GM21717 (cell line): ENCODE data around the gene DPF1.
"Not testable (repeated sequence)": the region's sequence is repeated elsewhere in the genome, so short reads cannot be mapped to it uniquely, and the experiment has no call there.

Experiments
- ATAC-seq: cut with Tn5 transposase; IDR thresholded peaks from one replicate; pipeline ENCODE4 v1.9.1; 2021; ENCODE audit warnings: mild to moderate bottlenecking, moderate library complexity; ENCODE audit not compliant: unreplicated experiment

Gene DPF1

GRCh38 chr19:38224014-38224862, at the start of gene DPF1:
Gene DPF1, minus strand, starts transcription at chr19:38224222. Its CDS starts 80 bp downstream, at chr19:38224142.
- ATAC-seq, result no peak

DNA sequence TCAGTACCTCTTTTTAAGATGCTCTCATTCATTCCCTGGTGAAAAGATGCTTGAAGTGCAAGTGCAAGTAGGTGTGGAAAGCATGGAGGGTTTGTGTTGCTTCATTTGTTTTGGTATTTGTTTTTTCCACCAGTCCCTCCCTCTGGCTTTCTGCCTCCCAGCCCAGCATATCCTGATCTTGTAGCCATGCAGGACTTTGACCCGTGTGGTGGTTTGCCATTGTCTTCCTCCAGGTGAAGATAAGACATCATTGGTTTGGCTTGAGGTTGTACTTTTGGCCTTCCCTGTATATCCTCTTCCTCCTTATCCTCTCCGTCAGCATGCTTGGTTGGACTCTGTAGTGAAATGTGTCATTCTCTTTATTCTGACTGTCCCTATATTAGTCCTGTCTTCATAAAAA, 49.5 kb upstream of the DPF1 start:
- no peak for ATAC-seq

DNA sequence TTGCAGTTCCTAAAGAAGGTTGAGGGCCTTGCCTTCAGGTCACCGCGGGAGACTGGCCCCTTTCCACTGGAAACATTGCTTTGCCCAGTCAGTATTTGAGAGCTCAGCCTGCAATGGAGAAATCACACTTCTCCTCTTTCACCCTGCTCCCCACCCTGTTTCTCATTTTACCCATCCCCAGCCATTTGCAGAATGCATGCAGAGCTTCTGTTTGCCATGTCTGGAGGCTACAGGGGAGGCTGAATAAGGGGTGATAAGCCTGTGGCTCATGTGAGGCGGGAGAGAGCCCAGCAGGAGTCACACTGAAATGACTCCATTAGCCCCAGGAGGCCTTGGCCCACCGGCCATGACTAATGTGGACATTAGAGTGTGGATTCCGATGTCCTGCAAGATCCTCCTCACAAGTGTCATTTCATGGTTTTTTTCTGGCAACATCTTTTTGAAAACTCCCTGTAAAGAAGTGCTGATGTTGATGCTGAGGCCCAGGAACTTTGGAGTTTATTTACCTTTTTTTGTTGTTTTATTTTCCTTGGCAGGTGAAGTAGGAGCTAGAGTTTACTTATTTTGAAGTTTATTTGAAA, 46.7 kb upstream of the DPF1 start:
- no peak for ATAC-seq

DNA sequence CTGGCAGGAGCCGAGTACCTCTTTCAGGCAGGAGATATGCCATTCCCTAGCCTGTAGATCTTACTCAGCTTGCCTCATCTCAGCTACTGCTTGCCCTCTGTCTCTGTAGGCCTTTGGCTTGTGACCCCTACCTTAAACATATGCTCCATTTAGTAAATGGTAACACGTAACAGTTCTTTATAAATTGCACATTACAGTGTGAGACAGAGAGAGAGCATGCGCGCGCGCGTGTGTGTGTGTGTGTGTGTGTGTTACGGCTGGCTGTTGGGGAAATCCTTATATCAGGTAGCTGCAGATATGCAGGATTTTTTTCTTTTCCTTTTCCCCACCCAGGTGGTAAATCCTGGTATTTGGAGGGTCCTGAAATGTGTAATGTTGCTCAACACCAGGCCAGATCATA, 44.5 kb upstream of the DPF1 start:
- no peak for ATAC-seq

DNA sequence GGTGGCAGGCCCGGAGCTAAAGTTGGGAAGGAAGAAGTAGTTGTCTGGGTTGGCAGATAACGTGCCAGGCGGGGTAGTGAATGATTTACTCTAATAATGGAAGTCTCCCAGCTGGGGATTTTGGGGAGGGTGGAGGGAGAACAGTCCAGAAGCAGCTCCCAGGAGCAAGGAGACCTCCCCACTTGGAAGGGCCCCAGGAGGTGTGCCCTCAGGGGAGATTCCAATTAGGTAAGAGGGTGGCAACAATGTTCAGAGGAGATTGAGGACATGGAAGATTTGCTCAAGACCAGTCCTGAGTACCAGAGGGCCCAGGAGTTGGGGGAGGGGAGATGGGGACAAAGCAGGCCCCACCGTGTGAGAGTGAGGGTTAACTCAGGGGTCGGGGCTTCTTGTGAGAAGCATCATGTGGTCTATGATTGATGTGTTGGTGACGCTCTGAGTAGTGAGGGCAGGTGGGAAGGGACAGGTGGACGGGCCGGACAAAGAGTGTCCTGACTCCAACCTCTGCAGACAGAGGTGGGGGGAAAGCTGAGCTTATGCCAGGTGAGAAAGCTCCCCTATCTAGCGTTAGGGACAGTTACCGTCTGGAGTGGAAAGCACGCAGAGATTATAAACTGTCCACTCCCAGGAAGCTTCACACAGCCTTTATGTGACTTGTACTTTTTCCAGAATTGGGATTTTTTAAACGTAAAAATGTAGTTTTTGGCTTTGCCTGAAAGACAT, 43.9 kb upstream of the DPF1 start:
- ATAC-seq, result no peak

DNA sequence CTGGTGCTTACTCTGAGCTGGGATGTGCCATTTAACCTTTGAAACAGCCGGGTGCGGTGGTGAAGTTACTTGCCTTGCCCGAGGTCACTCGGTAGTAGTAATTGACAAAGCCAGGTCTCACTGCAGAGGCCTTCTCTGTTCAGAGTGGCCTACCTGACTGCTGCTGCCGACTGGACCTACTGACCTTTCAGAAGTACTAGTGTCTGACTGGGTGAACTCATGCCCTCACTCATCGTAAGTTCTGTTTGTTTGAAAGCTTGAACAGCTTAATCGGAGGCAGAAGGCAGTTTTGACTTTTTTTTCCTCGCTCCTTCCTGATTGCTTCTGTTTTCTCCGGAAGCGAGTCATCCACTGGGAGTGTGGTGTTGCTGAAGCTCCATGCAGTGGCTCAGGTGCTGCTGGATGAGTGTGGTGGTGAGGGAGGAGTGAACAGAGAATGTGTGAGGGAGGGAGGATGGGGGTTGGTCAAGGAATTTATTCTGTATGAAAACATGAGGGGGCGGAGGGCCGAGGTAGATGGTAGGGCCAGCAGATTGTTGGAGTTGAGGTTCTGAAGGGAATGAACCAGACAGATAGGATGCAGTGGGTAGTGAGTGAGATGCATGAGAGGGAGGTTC, 43.1 kb upstream of the DPF1 start:
- no peak for ATAC-seq

DNA sequence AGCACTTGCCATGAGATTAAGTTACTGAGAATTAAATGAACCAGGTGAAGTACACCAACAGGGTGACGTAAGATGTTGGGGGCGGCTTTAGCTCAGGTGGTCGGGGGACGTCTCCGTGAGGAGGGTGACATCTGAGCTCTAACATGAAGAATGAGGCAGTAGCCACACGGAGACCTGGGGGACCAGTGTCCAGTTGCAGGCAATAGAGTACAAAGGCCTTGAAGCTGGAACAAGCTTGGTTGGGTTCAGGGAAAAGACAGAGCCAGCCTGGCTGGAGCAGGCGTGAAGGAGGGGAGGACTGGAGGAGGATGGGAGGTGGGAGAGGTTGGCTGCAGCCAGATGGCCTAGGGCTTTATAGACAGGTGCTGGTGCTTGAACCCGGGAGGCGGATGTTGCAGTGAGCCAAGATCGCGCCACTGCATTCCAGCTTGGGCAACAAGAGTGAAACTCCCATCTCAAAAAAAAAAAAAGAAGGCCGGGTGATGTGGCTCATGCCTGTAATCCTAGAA, 42.0 kb upstream of the DPF1 start:
- ATAC-seq, result no peak

DNA sequence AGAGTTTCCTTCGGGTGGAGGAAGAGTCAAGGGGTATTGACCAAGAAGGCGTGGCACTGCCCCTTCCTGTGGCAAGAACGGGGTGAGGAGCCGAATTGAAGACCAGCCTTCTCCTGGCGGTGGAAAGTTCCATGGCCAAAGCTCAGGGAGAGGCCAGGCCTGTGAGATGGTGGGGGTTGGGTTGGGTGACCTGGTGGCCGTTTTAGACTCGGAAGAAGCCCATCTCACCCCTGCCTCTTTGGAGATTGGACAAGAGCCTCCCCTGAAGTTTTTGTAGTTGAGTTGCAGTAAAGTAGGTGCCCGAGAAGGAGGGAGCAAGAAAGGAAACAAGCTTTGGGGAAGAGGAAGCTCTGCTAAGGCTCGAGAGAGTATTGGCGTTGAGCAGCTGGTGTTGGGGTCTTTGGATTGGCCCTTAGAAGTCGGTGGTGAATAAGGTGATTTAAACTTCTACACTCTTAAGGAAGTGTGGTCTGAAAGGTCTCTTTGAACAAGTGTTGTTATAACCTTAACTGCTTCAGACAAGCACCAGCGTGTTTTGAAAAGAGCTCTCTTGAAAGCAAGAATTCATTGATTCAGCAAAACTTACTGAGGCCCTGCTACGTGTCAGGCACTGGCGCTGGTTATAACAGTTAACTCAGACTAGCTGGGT, 41.3 kb upstream of the DPF1 start:
- ATAC-seq, result no peak

DNA sequence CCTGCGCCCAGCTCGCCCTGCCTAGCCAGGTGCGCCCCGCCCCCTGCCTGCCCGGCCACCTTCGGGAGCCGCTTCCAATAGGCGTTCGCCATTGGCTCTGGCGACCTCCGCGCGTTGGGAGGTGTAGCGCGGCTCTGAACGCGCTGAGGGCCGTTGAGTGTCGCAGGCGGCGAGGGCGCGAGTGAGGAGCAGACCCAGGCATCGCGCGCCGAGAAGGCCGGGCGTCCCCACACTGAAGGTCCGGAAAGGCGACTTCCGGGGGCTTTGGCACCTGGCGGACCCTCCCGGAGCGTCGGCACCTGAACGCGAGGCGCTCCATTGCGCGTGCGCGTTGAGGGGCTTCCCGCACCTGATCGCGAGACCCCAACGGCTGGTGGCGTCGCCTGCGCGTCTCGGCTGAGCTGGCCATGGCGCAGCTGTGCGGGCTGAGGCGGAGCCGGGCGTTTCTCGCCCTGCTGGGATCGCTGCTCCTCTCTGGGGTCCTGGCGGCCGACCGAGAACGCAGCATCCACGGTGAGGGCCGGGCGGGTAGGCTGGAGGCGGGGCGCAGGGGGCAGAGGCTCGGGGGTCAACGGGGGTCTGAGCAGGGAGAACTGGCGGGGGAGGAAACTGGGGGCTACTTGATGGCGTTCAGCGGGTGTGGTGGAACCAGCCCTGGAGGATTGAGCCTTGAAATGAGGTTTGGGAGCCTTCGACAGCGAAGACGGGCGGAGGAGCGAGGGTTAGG, 40.6 kb upstream of the DPF1 start, which contains the start of gene SPINT2:
Gene SPINT2 (plus strand): TSS at position 88 of the 727 bp plus-strand sequence. CDS start 320 bp downstream, at position 408.
- no peak for ATAC-seq

- no peak for ATAC-seq
Measured at GRCh38 chr19:38263689-38264485, 39.9 kb upstream of the DPF1 start.

DNA sequence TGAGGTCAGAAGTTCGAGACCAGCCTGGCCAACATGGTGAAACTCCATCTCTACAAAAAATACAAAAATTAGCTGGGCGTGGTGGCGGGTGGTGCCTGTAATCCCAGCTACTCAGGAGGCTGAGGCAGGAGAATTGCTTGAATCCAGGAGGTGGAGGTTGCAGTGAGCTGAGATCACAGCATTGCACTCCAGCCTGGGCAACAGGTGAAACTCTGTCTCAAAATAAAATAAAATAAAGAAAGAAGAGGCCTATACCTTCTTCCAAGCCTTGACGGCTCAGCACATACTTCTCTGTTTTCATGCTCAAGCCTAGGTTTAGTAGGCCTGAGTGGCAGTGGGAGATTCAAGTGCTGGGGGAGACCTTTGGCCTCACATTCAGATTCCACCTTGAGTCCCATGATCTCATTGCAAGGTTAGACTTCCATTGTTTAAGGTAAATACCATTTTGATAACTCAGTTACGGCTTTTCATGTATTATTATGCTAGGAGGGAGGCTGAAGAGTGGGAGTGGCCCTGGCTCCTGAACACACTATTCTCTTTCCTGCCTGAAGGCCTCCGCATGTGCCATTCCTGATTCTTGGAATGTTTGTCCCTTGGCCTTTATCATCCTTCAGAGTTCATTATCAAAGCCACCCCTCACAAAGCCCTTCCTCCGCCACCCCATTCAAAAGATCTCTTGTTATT, 38.7 kb upstream of the DPF1 start:
- ATAC-seq, result no peak

DNA sequence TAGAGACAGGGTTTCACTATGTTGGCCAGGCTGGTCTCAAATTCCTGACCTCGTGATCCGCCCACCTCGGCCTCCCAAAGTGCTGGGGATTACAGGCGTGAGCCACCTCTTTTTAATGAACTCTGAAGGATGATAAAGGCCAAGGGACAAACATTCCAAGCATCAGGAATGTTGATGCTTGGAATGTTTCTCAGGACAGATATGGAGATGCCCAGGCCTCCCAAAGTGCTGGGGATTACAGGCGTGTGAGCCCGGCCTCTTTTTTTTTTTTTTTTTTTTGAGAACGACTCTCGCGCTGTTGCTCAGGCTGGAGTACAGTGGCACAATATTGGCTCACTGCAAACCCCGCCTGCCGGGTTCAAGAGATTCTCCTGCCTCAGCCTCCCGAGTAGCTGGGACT, 37.9 kb upstream of the DPF1 start:
- ATAC-seq, result not testable (repeated sequence)

GRCh38 chr19:38255383-38256014, 31.5 kb upstream of the DPF1 start:
- no peak for ATAC-seq

DNA sequence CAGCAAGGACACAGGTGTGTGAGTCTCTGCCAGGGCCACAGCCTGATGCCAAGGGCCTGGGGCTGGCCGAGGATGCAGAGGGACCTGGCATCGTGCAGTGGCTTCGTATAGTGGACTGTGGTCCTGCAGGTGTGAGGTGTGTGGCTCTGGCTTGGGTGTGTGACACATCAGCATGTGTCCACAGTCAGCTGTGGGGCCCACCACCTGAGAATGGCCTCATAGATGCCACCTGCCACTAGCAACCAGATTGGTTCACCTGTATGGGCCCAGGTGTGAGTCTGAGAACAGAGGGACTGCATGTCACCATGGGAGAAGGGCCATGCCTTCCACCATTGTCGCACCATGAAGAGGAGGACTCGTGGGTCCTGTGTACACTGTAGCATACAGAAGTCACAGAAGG, 29.8 kb upstream of the DPF1 start:
- no peak for ATAC-seq

DNA sequence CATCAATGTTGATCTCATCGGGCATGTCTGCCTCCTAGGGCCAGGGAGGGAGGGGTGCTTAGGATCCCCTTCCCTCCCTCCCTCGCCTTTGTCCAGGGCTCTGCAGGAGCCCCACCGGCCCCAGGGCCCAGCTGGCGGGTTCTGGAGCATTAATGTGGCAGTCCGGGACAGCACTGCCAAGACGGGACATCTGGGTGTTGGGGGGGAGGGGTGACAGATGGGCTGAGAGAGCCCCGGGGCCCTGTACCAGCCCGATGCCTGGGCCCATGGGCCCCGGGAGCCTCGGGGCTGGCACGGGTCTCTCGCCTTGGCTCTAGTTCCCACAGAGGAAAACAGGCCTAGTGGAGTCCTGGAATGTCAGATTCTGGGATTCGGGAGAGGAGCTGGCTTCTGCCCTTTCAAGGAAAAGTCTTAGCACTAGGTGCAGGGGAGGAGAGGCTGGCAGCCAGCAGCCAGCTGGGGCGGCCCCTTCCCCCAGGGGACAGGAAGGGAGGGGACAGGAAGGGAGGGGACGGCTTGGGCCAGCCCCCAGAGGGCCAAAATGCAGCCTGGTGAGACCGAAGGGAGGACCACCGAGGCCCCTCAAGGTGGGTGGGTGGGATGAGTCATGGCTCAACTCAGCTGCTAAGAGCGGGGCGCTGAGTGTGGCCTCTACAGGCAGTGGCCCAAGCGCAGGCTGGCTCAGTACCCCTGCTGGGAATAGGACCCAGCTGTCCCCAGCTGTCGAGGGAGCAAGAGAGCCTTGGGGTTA, 29.1 kb upstream of the DPF1 start:
- ATAC-seq, result no peak

DNA sequence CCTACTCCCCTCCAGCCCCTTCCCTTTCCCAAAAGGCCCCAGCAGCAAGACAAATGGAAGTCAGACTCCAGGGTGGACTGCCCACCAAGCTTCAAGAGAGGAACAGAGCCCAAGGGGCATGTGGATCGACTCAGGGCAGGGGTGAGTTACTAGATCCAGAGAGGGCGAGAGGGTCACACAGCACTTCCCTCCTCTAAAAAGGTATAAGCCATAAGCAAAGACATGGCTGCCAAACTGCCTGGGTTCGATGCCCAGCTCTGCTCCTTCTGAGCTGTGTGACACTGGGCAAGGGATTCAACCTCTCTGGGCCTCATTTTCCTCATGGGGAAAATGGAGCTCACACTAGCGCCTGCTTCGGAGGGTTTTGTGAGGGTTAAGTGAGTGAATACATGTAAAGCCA, 28.4 kb upstream of the DPF1 start:
- no peak for ATAC-seq

GRCh38 chr19:38251564-38252051, 27.6 kb upstream of the DPF1 start:
- no peak for ATAC-seq
